ENCODE measurements around the gene APOOL. TPM values are rescaled to one million over a fixed set of nuclear protein-coding genes. Genes with fewer than 3 reads are reported as not detected.

The APOOL gene
- total and polyA plus RNA-seq, 12 donors, result 2.7 to 37.7 (median 18.4) TPM

- no peaks in the 10 kb centered on the region for H3K4me1 ChIP-seq (replicated peaks in 1 of 2)
- TF ChIP-seq, protein P1, sequence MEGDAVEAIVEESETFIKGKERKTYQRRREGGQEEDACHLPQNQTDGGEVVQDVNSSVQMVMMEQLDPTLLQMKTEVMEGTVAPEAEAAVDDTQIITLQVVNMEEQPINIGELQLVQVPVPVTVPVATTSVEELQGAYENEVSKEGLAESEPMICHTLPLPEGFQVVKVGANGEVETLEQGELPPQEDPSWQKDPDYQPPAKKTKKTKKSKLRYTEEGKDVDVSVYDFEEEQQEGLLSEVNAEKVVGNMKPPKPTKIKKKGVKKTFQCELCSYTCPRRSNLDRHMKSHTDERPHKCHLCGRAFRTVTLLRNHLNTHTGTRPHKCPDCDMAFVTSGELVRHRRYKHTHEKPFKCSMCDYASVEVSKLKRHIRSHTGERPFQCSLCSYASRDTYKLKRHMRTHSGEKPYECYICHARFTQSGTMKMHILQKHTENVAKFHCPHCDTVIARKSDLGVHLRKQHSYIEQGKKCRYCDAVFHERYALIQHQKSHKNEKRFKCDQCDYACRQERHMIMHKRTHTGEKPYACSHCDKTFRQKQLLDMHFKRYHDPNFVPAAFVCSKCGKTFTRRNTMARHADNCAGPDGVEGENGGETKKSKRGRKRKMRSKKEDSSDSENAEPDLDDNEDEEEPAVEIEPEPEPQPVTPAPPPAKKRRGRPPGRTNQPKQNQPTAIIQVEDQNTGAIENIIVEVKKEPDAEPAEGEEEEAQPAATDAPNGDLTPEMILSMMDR (IDR thresholded peaks at IDR 0.05), result no peak
- no peak for TF ChIP-seq POLR2A (IDR thresholded peaks at IDR 0.05)
- H3K36me3 ChIP-seq (replicated peaks in 1 of 2), result no peaks in the 10 kb centered on the region
- no peaks in the 10 kb centered on the region for H3K9me3 ChIP-seq (replicated peaks in 1 of 3)
- no peak overlapping the region for H3K27ac ChIP-seq
- no peak for DNase-seq
- intact Hi-C loops (cut with DNase I), result no loop called here
- H3K4me3 ChIP-seq, result no peak overlapping the region
- no peaks in the 10 kb centered on the region for H3K27me3 ChIP-seq
- 82 to 96% (median 87%) methylated on average over 2 to 3 of the region's 3 CpGs for WGBS, 4 donors
Observed at GRCh38 chrX:85024562-85024961, 20.9 kb downstream of the APOOL start.

- no peak overlapping the region for H3K27ac ChIP-seq
- H3K9me3 ChIP-seq (replicated peaks in 1 of 3), result no peaks in the 10 kb centered on the region
- TF ChIP-seq, protein P1 (IDR thresholded peaks at IDR 0.05), result no peak
- no peak for TF ChIP-seq POLR2A (IDR thresholded peaks at IDR 0.05)
- H3K4me1 ChIP-seq (replicated peaks in 1 of 2), result no peaks in the 10 kb centered on the region
- no peak for DNase-seq
- H3K4me3 ChIP-seq, result no peak overlapping the region
- no peaks in the 10 kb centered on the region for H3K36me3 ChIP-seq (replicated peaks in 1 of 2)
- H3K27me3 ChIP-seq, result no peaks in the 10 kb centered on the region
- intact Hi-C loops (cut with DNase I), result no loop called here
Observed at GRCh38 chrX:85026170-85026569, 22.5 kb downstream of the APOOL start.

GRCh38 chrX:85029043-85029442, 25.4 kb downstream of the APOOL start:
- no peaks in the 10 kb centered on the region for H3K27me3 ChIP-seq
- no peak for DNase-seq
- intact Hi-C loops (cut with DNase I), result no loop called here
- no peak overlapping the region for H3K4me3 ChIP-seq
- TF ChIP-seq, protein P1 (IDR thresholded peaks at IDR 0.05), result no peak
- TF ChIP-seq POLR2A (IDR thresholded peaks at IDR 0.05), result no peak
- no peaks in the 10 kb centered on the region for H3K9me3 ChIP-seq (replicated peaks in 1 of 3)
- no peak overlapping the region for H3K27ac ChIP-seq
- no peaks in the 10 kb centered on the region for H3K4me1 ChIP-seq (replicated peaks in 1 of 2)
- no peaks in the 10 kb centered on the region for H3K36me3 ChIP-seq (replicated peaks in 1 of 2)

- Histone ChIP-seq H3K4me3 (no peak overlapping the region), H3K27me3 (no peaks in the 10 kb centered on the region), H3K36me3 (replicated peaks in 1 of 2) (no peaks in the 10 kb centered on the region), H3K27ac (no peak overlapping the region), H3K9me3 (replicated peaks in 1 of 3) (no peaks in the 10 kb centered on the region), H3K4me1 (replicated peaks in 1 of 2) (no peaks in the 10 kb centered on the region)
- TF ChIP-seq POLR2A (IDR thresholded peaks at IDR 0.05), result no peak
- TF ChIP-seq, protein P1 (IDR thresholded peaks at IDR 0.05), result no peak
- DNase-seq, result no peak
- 63 to 80% (median 69%) methylated on average over 2 of the region's 2 CpGs for WGBS, 4 donors
- intact Hi-C loops (cut with DNase I), result loop anchor here in 1 of 2 donors (10.0 kb wide), 1 partner anchor 287 kb away; no protein-coding TSS in a partner anchor
Observed at GRCh38 chrX:85031505-85031904, 27.8 kb downstream of the APOOL start.
